GM19395 (cell line): ENCODE measurements around the gene RUFY1.
"Not testable (repeated sequence)": the region's sequence is repeated elsewhere in the genome, so short reads cannot be mapped to it uniquely, and the experiment has no call there.

Experiments used
- ATAC-seq: cut with Tn5 transposase; IDR thresholded peaks from one replicate; pipeline ENCODE4 v1.9.1; 2021; ENCODE audit warnings: mild to moderate bottlenecking, moderate library complexity; ENCODE audit not compliant: unreplicated experiment

The RUFY1 gene

GRCh38 chr5:179533907-179534306 is 16.4 kb upstream of the RUFY1 start:
- ATAC-seq, result peak; percentile 61

GRCh38 chr5:179534431-179534830 is 15.9 kb upstream of the RUFY1 start:
- ATAC-seq, result peak; percentile 59

DNA sequence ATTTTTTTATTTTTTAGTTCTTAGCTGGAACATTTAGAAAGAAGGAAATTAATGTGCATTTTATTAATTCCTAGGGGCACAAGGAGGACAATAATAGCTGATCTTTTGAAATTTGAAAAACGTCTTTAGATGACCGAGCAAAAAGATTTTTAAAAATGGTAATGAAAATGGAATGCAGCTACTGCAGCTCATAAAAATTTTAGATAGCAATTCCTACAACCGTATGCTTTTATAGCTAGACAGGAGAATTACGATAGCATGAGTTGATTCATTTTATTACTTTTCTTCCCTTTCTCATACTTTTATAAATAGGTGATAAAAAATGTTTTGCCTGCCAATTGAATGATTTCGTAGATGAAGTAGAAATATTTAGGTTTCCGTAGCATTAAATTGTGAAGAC is 13.7 kb upstream of the RUFY1 start:
- no peak for ATAC-seq

DNA sequence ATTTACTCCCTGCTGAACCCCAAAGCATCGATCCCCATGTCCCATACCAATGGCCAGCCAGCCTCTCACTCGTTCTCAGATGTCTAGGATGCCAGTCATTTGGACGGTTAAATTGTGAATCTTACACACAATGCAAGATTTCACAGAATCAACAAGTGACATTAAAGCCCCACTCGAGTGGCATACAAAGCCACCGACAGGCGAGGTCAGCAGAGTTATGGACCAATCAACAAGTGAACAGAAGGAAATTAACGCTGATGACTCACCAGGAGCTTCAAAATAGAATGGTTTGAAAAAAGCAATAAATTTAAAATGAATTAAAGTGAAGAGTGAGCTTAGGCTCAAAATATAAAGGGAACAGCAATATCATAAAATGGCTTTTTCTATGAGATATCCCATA is 8.2 kb upstream of the RUFY1 start:
- no peak for ATAC-seq

DNA sequence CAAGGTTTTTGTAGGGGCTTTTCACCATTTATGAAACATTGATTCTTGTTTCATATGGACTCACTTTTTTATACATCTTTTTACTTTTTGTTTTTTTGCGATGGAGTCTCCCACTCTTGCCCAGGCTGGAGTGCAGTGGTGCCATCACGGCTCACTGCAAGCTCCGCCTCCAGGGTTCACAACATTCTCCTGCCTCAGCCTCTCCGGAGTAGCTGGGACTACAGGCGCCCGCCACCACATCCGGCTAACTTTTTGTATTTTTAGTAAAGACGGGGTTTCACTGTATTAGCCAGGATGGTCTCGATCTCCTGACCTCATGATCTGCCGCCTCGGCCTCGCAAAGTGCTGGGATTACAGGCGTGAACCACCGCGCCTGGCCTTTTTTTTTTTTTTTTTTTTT is 7.1 kb upstream of the RUFY1 start:
- not testable (repeated sequence) for ATAC-seq

GRCh38 chr5:179553006-179553405 is 2.7 kb downstream of the RUFY1 start:
- no peak for ATAC-seq

DNA sequence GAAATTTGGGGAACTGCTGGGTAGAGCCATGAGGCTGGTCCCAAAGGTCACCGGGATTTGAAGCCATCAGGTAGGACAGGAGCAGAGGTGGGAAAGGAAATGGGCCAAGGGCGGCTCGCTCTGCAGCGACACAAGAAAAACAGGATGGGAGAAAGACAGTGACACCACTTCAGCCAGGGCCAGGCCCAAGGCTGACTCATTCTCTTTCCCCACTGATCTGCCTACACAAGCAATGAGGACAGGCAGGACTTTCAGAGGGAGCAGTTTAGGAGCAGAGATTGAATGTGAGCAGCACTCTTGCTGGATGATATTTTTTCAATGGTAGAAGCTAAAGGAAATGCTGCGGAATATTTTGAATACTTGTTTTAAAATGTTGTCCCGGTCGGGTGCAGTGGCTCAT is 3.5 kb downstream of the RUFY1 start:
- no peak for ATAC-seq

DNA sequence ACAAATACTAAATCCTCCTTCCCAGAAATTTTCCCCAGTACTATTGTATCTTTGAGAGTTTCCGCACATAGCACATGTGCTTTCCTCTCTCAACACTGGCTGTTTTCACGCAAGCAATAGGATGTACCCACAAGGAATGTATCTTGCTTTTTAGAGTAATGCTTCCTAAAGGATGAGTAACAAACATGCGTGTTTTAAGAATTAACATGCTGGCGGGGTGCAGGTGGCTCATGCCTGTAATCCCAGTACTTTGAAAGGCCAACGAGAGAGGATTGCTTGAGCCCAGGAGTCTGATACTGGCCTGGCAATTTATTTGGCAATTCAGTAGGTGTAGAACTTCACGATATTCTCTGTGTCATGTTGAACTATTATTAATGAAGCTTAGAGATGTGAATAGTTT is 4.6 kb downstream of the RUFY1 start:
- ATAC-seq, result no peak

GRCh38 chr5:179558261-179558799 is 8.0 kb downstream of the RUFY1 start:
- ATAC-seq, result not testable (repeated sequence)

DNA sequence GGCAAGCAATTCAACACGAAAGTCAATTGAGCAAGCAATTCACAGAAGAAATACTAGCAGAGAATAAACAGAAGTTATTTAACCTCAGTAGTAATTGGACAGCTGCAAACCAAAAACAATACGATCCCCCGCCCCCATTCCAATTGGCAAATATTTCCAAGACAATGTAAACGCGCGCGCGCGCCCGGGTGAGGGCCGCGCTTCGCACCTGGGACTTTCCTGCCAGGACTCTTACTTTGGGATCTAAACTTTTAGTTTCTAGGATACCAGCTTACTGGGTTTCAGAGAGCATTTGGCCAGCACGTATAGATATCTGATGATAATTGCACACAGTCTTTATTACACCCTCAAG is 8.6 kb downstream of the RUFY1 start:
- ATAC-seq, result peak; percentile 22

DNA sequence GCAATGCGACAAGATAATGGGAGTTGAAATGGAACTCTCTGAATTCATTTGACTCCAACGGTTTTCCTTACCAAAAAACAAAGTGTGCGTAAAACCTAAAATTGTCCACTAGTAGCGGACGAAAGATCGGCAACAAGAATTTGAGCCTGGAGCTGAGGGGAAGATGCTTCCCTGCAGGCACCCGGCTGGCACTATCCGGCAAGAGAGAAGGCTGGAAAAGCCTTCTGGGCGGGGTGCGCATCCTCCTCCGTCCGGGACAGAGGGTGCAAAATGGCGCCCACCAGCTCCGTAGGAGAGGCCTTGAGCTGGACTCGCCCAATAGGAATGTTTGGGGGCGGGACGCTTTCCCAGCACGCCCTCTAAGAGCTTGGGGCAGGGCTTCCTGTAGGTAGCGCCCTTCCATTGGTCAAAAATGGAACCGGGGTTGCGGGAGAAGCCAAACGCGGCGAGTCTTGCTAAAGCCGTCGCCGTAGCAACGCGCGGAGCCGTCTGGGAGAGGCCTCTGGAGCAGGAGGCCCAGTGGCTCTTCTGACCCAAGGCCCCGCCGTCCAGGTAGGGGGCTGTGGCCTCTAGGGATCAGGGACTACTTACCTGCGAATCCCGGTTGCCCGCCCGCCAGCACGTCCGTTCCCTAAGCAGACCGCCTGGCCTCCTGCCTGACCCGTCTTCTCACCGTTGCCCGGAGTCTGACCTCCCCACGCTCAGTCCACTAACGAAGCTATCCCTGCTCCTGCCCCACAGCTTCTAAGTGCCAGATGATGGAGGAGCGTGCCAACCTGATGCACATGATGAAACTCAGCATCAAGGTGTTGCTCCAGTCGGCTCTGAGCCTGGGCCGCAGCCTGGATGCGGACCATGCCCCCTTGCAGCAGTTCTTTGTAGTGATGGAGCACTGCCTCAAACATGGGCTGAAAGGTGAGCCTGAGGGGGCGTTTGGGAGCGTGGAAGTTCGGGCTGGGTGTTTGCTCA is 9.2 kb downstream of the RUFY1 start:
- ATAC-seq, result peak; percentile 99

DNA sequence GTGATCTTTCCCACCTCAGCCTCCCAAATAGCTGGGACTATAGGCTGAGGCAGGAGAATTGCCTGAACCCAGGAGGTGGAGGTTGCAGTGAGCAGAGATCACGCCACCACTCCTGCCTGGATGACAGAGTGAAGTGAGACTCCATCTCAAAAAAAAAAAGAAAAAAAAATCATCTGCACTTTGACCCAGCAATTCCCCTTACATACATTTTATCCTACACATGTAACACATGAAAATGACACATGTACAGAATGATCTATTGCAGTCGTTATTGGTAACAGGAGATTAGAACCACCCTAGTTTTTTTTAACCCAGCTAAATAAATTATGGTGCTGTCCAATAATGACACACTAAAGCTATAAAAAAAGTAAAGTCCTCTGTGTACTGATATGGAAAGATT is 14.2 kb downstream of the RUFY1 start:
- no peak for ATAC-seq

- ATAC-seq, result no peak
Measured at GRCh38 chr5:179568721-179569120, 18.4 kb downstream of the RUFY1 start.

GRCh38 chr5:179572386-179572785 is 22.0 kb downstream of the RUFY1 start:
- ATAC-seq, result no peak

DNA sequence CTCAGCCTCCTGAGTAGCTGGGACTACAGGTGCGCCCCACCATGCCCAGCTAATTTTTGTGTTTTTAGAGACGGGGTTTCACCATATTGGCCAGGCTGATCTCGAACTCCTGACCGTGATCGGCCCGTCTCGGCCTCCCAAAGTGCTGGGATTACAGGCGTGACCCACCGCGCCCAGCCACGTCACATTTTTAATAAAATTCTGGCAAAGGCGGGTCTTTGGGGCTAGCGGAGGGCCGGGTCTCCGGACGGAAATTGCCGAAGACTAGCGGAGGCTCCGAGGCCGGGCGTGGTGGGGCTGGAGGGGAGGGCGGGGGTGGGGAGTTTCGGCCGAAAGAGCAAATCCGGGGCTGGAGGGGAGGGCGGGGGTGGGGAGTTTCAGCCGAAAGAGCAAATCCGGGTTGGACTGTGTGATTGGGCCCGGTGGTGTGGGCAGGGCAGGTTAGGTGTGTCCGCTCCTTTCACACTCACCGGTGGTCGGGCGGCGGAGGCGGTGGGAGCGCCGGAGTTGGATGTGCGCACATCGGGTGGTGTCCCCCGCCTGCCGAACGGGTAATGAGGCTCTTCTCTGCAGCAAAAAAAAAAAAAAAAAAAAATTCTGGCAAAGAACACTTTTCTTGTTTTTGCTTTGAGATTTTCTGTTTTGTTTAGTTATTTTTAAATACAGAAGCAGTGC is 27.1 kb downstream of the RUFY1 start:
- ATAC-seq, result no peak

DNA sequence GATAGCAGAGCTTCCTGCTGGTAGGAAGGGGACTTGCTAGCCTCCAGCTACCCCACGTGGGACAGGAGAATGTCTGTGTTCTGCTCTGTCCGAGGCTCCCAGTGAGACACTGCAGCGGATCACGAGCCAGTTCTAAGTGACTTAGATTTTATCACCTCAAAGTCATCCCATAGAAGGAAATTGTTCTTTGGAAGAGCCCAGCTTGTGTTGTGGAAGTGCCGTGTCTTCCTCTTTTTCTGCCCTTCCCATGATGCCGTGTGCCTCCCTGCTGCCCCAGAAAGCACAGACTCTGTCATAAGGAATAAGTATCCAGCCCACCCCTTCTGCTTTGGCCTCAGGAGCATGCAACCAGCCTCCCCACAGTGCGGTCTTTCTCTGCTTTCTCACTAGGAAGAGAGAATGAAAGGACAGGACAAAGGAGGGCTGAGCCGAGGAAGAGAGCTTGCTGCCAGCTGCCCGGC is 35.6 kb downstream of the RUFY1 start:
- ATAC-seq, result no peak

DNA sequence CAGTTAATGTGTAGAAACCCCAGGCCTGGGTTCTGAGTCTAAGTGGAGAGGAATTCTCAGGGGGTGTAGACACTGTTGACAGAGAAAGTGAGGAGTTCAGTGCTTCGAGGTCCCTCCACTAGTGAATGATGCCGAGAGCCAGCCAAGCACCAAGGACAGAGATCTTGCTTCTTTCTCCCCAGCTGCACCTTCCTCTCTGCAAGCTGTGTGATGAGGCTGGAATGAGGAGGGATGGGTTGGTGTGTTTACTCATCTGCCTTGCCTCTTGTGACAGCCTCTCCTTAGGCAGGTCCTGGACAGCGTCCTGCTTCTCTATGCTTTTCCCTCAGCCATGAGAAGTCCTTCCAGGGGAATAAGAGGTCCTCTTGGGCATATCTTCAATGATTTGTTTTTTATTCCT is 37.8 kb downstream of the RUFY1 start:
- ATAC-seq, result no peak

DNA sequence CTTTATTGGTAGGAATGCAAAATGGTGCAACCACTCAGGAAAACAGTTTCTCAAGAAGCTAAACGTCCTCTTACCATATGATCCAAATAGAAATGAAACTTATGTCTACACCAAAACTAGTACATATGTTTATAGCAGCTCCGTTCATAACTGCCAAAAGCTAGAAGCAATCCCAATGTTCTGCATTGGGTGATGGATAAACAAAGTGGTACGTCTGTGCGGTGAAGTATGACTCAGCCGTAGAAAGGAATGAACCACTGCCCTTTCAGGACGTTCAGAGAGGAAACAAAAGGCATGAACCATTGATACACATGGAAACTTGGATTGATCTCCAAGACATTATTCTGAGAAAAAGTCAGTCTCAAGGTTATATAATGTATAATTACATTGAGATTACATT is 45.6 kb downstream of the RUFY1 start:
- ATAC-seq, result no peak

GRCh38 chr5:179596421-179596820 is 46.1 kb downstream of the RUFY1 start:
- no peak for ATAC-seq

- no peak for ATAC-seq
Measured at GRCh38 chr5:179599100-179599499, 48.7 kb downstream of the RUFY1 start.

DNA sequence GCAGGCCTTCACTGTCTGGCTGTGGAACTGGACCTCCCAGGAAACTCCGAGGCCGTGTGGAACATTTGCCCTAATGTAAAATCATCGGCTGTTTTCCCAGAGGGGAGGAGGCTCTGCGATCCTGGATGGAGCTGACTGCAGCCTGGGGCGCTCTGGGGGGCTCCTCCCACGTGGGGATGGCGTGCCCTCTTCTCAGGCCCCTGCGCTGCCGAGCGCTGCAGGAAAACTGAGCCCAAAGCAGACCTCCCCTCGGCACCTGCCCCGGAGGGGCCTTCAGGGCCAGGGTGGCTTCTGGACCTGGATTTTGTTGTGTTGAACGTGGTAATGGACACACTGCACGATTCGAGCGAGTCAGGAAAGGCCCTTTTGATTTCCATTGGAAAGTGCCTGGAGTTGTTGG is 49.2 kb downstream of the RUFY1 start:
- no peak for ATAC-seq

- ATAC-seq, result no peak
Measured at GRCh38 chr5:179599973-179600372, 49.6 kb downstream of the RUFY1 start.
